Activated T-helper 1 cell treated with Interleukin-2 at 50 U/mL for 16 hours (primary cell): ENCODE results near the gene H1-8.
"Not testable (repeated sequence)": the region's sequence is repeated elsewhere in the genome, so short reads cannot be mapped to it uniquely, and the experiment has no call there.

Experiments
- DNase-seq: peaks from one replicate; pipeline ENCODE4 v3.0.0-alpha.2; 2020; ENCODE audit warnings: low read depth

The H1-8 gene

GRCh38 chr3:129543156-129543790 is at the start of gene H1-8:
Gene H1-8, plus strand, starts transcription at chr3:129543175. Its CDS starts 44 bp downstream, at chr3:129543219.
- no peak for DNase-seq

DNA sequence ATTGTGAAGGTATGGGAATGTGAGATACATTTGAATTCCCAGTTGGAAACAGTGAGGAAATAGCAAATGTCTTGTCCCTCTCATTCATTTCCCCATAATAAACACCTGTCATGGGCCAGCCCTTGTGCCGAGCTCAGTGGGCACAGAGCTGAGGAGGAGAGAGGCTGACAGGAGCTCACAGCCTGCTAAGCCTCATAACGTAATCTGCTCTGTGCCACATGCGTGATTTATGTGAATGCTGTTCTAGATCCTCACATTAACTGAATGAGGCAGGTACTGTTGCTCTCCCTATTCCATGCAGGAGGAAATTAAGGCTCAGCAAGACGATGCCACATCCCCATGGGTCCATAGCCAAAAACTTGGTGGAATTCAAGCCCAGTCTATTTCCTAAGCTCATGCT is 49.8 kb upstream of the H1-8 start:
- DNase-seq: no peak

- DNase-seq: not testable (repeated sequence)
Observed at GRCh38 chr3:129494499-129494898, 48.5 kb upstream of the H1-8 start.

DNA sequence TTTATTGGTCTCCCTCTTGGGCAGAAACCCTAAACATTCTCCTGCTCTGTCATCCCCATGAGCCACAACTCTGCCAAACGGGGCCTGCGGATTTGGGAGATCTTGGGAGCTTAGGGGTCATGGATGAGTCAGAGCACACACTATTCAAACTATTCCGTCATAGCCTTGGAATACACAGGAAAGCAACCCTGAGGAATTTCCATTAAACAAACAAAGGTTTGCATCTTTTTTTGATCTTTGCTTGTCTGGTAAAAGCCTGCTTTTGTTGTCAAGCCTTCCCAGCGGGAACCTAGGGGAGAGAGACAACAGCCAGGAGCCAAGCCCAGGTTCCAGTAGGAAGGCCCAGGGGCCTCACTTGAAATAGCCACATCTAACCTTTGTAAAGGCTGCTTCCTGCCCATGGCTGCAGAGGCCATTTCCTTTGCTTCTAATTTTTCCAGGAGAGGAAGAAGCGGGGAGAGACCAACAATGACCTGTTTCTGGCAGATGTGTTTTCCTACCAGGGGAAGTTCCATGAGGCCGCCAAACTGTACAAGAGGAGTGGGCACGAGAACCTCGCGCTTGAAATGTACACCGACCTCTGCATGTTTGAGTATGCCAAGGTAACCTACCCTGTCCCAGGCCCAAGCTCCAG is 47.9 kb upstream of the H1-8 start:
- DNase-seq: not testable (repeated sequence)

GRCh38 chr3:129497876-129498275 is 45.1 kb upstream of the H1-8 start:
- DNase-seq: not testable (repeated sequence)

DNA sequence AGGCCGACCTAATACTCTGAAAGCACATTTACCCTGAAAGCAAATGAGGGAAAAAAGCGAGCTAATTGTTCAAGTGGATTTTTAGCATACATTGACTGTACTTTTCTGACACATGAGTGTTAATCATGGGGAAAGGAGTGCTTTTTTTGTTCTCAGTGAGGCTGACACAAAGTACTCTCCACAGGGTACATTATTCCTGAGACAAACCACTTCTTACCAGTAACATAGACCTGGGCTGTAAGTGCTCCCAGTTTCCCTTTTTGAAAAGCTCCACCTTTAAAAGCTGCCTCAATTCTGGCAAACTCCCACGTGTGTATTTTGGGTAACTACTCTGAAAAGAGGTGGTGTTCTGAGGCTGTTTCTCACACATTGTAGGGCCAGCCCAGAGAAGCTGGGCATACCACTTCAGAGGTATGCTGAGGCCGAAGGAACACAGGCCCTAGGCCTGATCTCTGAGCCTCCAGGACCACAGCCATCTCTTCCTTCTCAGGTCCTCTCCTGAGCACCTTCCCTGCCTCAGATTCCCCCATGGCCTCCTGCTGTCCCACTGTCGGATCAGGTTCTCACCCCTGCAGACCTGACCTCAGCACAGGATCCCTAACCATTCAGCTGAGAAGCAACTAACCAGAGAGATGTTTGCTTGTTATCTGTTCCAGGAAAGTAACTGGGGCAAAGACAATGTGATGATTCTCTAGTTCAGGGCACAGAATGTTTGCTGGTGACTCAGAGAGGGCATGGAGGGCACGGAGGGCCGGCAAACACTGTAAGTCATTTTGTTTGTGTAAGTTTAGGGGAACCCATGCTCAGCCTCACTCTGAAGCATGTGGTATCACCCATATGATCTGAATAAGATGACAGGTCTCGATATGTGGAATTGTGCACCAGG is 44.1 kb upstream of the H1-8 start:
- DNase-seq: not testable (repeated sequence)

- DNase-seq: not testable (repeated sequence)
Observed at GRCh38 chr3:129499604-129500333, 43.2 kb upstream of the H1-8 start.

GRCh38 chr3:129500334-129500658 is 42.7 kb upstream of the H1-8 start:
- no peak for DNase-seq

GRCh38 chr3:129501630-129502029 is 41.3 kb upstream of the H1-8 start:
- DNase-seq: no peak

DNA sequence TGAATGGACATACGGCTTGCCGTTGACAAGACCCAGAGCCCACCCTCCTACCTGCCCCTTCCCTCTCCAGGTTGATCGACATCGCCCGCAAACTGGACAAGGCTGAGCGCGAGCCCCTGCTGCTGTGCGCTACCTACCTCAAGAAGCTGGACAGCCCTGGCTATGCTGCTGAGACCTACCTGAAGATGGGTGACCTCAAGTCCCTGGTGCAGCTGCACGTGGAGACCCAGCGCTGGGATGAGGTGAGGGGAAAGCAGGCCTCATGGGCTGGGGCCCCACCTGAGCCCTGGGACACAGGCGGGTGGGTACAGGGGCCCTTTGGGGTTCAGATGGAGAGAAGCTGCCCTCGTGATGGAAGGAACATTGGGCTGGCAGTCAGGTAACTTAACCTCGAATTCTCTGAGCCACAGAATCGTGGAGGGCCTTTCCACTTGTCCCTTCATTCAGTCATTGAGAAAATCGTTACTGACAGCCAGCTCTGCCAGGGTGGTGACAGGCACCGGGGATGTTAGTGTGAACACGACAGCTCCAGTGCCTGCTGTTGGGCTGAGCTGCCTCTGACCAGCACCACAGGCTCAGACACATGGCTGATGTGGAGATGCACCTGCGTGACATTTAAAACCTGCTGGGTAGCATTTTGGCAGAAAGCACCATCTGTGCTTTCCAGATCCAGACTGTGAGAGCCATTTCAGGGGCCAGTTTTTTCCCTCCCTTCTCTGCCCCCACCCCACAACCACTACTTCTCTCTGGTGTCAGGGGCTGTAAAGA is 40.1 kb upstream of the H1-8 start:
- DNase-seq: no peak

- no peak for DNase-seq
Observed at GRCh38 chr3:129503471-129504291, 39.3 kb upstream of the H1-8 start.

DNA sequence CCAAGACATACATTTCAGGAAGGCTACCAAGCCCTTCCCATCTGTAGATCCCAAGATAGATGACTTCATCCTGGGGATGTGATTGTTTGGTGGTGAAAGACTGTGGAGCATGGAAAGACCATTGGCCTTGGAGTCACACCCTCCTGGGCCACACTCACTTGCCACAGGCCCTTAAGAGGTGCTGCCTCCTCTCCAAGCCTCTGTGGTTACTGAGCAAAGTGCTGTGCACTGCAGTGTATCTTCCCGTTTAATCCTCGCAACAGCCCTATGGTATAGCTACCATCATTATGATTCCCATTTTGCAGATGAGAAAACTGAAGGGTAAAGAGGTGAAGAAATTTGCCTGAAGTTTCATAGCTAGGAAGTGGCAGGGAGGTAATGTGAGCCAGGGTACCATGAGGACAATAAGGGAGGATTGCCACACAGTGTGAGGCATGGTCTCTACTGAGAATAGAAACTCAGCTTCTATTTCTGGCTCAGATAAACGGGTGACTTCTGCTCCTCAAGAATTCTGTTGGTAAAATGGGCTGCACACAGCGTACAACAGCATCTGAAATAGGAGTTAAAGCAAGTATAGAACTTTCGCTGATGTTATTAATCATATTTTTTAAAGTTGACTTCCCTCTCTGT is 38.4 kb upstream of the H1-8 start:
- DNase-seq: no peak

DNA sequence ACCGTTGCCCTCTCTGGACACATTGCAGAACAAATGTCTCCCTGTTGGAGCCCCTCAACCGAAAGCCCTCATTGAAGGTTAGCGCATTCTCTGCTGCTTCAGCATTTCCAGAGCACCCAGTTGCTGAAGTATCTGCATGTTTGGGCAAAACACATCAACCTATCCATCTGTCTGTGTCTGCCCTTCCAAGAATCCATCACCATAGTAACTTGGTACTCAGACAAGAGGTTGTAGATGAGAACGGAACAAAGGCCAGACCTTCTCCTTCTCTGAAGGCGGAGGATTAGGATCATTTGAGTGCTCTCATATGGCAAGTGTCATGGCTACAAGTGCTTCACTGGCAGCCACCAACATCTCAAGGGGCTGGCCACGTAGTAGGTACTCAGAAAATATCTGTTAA is 37.6 kb upstream of the H1-8 start:
- no peak for DNase-seq

DNA sequence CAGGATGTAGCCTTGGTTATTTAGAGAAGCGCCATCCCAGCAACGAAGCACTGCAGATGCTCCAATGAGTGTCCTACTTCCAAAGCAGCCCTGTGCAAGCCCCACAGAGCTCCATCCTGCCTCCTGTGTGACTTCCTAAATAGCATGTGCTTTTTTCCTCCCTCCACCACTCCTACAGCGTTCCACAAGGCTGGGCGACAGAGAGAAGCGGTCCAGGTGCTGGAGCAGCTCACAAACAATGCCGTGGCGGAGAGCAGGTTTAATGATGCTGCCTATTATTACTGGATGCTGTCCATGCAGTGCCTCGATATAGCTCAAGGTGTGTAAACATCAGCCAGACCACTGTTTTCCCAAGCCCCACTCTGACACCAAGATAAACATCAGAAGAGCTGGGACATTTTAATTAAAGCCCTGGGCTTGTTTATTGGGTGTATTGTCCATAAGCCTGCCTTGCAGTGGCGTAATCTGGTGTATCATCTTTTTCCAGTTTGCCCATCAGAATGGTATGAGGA is 36.7 kb upstream of the H1-8 start:
- no peak for DNase-seq

DNA sequence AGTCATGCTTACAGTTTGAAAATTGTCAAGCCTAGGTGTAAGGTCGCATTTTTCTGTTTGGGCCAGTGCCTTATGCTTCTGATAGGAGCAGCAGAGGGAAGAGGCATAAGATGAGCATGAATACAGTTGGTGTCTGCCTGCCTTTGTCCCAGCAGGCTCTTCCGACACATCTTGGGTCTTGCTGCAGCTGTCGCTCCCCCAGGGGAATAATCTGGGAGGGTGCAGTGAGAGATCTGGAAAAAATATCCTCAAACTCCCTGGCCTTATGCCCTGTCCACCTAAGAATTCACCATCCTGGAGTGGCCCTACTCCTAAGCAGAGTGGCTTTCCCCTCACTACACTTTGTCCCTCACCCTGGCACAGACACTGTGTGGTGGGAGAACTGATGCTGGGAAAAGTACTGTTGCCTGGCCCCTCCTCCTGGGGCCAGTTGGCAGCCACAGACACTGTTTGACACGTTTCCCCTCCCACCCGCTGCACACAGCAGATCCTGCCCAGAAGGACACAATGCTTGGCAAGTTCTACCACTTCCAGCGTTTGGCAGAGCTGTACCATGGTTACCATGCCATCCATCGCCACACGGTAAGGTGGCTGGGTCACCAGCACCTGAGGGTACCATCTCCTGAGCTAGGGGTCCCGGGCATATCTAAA is 35.7 kb upstream of the H1-8 start:
- DNase-seq: no peak

DNA sequence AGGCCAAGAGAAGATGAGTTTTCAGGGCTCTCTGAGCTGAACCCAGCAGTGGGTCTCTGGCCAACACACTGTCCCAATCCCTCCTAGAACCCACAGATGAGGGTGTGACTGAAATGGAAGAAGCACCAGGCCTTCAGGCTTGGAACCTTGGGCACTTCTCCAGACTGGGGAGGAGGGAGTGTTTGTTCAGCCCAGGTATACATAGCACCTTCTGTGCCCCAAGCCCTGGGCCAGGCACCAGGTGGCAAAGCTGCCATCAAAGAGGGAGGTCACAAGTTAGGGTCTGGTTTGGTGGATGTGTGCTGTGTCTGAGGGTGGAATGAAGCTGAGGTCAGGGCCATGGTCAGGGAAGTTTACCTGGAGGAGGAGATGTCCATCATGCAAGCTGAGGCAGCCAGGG is 30.4 kb upstream of the H1-8 start:
- DNase-seq: no peak

DNA sequence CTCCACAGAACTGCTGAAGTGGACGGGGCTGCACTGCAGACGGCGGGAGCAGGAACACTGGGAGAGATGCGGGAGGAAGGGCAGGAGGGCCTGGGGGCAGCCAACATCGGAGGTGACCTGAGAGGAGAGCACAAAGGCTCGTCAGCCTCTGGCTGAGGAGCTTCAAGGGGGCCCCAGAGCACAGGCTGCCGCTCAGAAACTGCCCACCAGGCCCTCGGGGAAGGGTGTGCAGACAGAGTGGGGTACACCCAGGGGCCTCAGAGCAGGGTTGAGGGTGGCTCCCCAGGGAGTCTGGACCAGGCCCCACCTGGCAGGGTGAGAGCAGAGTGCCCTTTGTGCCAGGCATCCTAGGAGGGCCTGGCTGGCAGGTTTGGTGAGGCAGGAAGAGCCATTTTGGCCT is 29.3 kb upstream of the H1-8 start:
- DNase-seq: no peak

DNA sequence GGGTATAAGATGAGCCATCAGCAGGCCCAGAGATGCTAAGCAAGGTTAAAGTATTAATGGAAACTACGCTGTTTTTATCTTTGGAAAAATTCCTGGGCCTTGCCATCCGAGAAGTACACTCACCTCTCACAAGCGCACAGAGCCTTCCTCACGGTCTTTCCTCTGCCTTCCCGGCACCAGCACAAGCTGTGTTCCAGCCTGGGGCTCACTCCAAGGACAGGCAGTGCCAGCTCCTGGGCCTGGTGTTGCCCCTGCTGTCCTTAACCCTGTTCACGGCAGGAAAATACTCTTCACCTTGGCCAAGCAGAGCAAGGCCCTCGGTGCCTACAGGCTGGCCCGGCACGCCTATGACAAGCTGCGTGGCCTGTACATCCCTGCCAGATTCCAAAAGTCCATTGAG is 28.9 kb upstream of the H1-8 start:
- DNase-seq: no peak

DNA sequence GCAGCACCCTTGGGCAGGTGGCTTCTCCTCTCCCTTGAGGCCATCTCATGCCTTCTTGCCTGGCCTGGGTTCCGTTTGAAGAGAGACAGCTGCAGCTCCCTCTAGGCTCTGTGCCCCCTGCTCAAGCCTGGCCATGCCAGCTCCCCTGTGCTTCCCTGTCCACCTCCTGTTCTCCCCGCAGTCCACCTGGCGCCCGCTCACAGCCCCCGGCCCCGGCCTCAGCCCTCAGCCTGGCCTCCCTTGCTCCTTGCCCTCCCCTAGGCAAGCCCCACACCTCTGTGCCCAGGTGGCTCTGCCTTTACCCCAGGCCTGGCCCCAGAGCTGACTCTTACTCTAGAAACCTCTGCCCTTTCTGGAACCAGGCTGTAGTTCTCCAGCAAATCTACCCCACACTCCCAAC is 28.4 kb upstream of the H1-8 start:
- no peak for DNase-seq
